GM20000 (cell line): Measurements from ENCODE around the gene UBAC2.
"Not testable (repeated sequence)": the region's sequence is repeated elsewhere in the genome, so short reads cannot be mapped to it uniquely, and the experiment has no call there.

Experiments
- DNase-seq: peaks from one replicate; pipeline ENCODE4 v3.0.0; 2012; ENCODE audit warnings: low spot score
- CTCF ChIP-seq: IDR thresholded peaks from 2 replicates; pipeline ENCODE4 v1.5.1; 2012; ENCODE audit warnings: mild to moderate bottlenecking, control low read depth; ENCODE audit errors: extremely low read depth, missing control alignments

Gene UBAC2

GRCh38 chr13:99228737-99229691, 28.4 kb downstream of the UBAC2 start:
- no peak for TF ChIP-seq CTCF
- peak; percentile 72 for DNase-seq

- not testable (repeated sequence) for DNase-seq
Observed at GRCh38 chr13:99230588-99230987, 29.9 kb downstream of the UBAC2 start.

GRCh38 chr13:99230991-99231390, 30.3 kb downstream of the UBAC2 start:
- no peak for DNase-seq

GRCh38 chr13:99231721-99232120, 31.1 kb downstream of the UBAC2 start:
- DNase-seq = no peak
- TF ChIP-seq CTCF = no peak

More at GRCh38 chr13:99230991-99231390, 30.3 kb downstream of the UBAC2 start:
- no peak for TF ChIP-seq CTCF

GRCh38 chr13:99237981-99238662, 37.5 kb downstream of the UBAC2 start:
- no peak for DNase-seq
- TF ChIP-seq CTCF = no peak

GRCh38 chr13:99246100-99246499, 45.4 kb downstream of the UBAC2 start:
- no peak for DNase-seq
- TF ChIP-seq CTCF = no peak

- not testable (repeated sequence) for DNase-seq
Observed at GRCh38 chr13:99249178-99249577, 48.5 kb downstream of the UBAC2 start.

GRCh38 chr13:99249606-99250005, 49.0 kb downstream of the UBAC2 start:
- DNase-seq = not testable (repeated sequence)
